ENCODE measurements around the gene LYPD6.

DNA sequence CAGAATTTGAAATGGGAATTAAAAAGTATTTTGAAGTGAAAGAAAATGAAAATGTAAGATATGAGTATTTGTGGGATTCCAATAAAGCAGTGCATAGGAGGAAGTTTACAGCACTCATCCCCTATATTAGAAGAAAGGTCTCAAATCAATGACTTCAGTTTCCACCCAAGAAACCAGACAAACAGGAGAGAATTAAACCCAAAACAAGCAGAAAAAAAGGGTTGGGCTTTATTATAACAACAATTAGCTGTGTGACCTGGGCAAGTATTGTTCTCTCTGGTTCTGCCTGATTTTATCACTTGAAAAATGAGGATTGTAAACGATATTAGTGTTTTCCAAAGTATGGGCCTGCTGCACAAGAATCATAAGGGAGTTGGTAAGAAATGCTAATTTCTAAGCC, 18.3 kb upstream of the LYPD6 start:
- TF ChIP-seq, protein P1, sequence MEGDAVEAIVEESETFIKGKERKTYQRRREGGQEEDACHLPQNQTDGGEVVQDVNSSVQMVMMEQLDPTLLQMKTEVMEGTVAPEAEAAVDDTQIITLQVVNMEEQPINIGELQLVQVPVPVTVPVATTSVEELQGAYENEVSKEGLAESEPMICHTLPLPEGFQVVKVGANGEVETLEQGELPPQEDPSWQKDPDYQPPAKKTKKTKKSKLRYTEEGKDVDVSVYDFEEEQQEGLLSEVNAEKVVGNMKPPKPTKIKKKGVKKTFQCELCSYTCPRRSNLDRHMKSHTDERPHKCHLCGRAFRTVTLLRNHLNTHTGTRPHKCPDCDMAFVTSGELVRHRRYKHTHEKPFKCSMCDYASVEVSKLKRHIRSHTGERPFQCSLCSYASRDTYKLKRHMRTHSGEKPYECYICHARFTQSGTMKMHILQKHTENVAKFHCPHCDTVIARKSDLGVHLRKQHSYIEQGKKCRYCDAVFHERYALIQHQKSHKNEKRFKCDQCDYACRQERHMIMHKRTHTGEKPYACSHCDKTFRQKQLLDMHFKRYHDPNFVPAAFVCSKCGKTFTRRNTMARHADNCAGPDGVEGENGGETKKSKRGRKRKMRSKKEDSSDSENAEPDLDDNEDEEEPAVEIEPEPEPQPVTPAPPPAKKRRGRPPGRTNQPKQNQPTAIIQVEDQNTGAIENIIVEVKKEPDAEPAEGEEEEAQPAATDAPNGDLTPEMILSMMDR (IDR thresholded peaks at IDR 0.05 in 4 of 5, conservative IDR thresholded peaks at IDR 0.05 in 1 of 5) = no peak
- no peak for TF ChIP-seq POLR2A (IDR thresholded peaks at IDR 0.05)
